ENCODE measurements around the gene CREB5.
"Not testable (repeated sequence)": the region's sequence is repeated elsewhere in the genome, so short reads cannot be mapped to it uniquely, and the experiment has no call there.

Gene CREB5

DNA sequence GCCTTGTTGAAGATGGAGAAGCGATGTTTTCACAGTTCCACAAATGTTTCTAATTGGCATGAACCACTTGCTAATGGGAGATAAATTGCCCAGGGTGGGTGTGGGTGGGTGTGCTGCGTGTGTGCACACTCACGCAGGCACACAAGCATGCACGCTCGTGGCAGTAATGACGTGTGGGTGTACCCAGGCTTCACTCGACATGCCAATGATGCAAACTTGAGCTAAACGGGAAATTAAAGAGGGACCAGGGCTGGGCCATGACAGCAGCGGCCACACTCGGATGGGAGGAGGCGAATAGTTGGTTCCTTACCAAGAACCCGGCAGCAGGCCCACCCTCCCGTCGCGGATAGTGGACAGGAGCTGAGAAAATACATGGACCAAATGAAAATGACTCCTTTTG is 386.0 kb downstream of the CREB5 start:
- no peak for DNase-seq

DNA sequence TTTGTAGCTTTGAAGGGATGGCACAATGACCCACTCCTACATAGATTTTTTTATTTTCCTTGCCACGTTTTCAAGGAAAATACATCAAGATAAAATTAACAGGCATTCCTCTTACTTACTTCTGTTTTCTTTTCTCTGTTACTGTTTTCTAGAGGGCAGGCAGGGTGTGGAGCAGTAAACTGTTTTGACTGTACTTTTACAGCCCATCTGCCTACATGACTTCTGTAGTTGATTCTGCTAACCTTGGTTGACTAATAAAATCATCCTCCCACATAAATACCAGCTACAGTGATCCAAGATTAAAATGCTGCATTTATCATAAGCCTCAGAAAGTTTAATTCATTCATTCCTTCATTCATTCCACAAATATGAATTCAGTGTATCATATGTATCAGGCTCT is 387.3 kb downstream of the CREB5 start:
- DNase-seq: no peak

DNA sequence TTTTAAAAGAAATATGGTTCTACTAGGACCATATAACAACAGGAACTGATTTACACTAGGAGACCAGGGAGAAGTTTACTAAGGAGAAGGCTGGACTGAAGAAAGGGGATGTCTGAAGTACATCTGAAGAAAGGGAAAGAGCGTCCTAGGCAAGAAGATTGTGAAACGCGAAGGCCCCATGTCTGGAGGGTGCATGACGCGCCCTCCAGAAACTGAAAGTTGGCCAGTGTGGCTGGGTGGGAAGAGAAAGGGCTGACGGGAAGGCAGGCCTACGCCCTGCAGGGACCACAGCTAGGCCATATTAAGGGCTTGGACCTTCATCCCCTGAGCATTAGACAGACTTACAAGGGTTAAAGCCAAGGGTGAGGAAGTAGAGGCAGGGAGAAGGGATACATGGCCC is 387.8 kb downstream of the CREB5 start:
- DNase-seq: no peak

DNA sequence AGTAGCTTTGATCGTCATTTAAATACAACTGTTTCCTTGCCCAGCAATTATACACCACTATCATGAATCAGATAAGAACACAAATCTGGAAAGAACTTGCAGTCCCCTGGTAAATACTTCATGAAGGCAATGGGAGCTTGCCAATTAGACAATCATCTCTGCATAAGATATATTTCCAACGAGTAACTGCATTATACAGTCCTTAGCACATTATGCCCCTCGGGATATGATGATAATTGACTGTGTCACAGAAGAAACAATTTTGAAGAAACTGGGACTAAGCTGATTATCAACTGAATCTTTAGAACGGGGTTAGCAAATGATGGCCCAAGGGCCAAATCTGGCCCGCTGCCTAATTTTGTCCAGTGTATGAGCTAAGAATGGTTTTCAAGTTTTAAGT is 390.1 kb downstream of the CREB5 start:
- DNase-seq: peak; percentile 56

DNA sequence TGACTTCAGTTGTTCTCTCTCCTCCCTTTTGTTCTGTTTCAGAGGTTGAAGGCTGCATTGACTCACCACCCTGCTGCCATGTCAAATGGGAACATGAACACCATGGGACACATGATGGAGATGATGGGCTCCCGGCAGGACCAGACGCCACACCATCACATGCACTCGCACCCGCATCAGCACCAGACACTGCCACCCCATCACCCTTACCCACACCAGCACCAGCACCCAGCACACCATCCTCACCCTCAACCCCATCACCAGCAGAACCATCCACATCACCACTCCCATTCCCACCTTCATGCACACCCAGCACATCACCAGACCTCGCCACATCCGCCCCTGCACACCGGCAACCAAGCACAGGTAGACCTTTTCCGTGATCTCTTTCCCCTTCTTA is 391.8 kb downstream of the CREB5 start:
- DNase-seq: no peak

DNA sequence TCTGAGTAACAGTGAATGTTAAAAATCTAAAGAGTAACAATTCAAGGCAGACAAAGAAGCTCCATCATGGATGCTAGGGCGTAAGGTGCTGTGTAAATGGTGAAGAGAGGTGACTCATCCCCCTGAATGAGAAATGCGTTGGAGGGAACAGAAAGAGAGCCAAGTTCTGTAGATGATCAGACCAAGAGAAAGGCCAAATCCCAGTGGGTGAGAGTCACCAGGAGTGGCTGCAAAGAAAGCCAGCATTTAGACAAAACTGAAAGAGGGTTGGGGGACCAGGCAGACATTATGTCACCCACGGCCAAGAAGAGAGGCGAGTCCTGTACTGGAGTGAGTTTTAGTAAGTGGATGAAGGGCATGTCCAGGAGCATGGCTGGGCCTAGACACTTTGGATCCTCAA is 392.7 kb downstream of the CREB5 start:
- peak; percentile 93 for DNase-seq

DNA sequence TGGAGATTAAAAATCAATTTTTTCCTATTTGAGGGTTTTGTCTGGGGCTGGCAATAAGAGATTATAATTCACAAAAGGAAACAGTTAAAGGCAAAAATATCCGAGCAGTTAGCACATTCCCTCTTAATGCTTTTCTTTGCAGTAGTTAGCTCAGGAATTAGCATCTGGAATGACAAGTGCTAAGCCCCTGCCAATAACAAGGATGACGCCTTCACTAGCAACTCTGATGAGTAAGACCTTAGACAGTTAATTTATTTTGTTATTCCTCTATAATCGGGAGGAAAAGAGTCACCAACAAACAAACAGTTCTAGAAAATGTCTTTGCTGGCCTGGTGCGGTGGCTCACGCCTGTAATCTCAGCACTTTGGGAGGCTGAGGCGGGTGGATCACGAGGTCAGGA is 394.5 kb downstream of the CREB5 start:
- DNase-seq: peak; percentile 83

DNA sequence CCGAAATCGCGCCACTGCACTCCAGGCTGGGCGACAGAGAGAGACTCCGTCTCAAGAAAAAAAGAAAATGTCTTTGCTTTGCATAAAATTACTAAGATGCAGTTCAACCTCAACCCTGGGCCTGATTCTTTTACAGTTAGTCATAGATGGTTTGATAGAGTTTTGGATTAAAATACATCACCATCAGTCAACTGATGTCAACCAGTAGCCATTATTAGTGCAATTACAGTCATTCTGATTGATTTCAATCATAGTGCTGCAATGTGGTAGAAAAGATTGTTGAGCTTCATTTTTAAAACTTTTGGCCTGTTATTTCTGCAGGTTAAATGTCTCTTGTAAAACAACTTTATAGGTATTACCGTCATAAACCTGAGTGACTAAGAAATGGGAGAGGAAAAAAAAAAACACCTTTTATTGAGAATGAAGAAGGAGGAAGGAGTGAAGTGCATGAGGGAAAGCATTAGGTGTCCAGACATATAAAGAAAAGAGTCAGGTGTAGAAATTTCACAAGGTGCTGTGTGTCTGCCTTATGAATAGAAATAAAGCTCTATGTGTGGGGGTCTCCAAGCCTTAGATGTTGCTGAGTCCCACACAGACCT is 395.2 kb downstream of the CREB5 start:
- peak; percentile 67 for DNase-seq

DNA sequence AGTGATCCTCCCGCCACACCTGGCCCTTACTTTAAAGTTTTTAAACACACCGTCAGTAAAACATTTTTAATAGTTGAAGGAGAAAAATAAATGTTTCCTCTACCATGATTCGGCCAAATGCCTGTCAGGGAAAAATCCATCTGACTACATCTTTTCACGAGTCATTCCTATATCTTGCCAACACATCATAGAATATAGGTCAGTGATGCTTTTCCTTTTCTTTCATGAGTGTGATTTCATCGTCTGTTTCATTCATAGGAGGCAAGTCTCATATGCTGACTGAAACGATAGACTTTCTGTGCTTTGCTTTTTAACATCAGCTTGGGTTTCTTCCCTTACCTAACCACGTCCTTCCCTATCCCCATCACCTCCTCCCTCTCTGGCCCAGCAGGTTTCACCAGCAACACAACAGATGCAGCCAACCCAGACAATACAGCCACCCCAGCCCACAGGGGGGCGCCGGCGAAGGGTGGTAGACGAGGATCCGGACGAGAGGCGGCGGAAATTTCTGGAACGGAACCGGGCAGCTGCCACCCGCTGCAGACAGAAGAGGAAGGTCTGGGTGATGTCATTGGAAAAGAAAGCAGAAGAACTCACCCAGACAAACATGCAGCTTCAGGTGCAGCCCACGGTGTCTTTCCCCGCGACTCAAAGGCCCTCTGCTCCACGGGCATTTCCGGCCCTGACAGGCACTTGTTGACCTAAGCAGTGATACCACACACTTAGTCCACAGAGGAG is 396.6 kb downstream of the CREB5 start:
- peak; percentile 78 for DNase-seq

DNA sequence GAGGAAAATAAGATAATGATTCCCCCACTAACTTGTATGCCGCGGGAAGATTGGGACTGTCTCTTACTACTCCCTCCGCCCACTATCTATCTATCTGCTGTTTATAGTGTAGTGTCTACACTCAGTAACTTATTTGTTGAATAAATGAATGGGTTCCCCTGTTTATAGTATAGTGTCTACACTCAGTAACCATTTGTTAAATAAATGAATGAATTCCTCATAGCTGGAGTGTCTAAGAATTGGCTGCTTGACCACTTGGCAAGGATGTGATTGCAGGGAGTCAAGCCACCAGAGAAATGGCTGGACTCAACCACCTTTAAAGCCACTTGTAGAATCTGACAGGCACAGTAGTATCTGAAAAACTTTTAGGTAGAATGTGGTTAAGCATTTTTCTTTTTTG is 398.7 kb downstream of the CREB5 start:
- DNase-seq: no peak

DNA sequence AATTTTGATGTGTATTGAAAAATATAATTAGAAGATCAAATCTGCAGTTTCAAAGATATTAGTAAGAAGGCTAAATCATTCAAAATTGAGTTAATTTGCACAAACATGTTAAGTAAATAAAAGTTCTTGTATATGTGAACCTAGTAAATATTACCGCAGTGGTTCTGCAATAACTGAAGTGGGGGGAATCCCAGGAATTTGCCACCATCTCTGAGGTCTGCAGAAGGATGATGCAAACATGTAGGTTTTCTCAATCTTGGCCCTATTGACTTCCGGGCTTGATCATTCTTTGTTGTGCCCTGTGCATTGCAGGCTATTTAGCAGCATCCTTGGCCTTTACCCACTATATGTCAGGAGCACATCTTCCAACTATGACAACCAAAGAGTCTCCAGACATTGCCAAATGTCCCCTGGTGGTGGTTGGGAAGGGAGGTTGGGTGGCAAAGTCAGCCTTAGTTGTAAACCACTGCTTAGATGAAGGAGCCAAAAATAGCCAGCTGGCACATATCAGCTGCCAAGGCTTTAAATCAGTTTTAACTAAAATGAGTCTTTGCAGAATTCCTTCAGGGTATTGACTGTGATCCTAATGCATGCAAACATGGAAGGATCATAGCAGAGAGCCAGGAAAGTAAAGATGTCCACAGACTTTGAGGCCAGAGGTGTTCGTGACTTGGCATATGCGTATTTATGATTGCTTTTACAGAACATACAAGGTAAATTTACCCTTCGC is 399.5 kb downstream of the CREB5 start:
- no peak for DNase-seq

DNA sequence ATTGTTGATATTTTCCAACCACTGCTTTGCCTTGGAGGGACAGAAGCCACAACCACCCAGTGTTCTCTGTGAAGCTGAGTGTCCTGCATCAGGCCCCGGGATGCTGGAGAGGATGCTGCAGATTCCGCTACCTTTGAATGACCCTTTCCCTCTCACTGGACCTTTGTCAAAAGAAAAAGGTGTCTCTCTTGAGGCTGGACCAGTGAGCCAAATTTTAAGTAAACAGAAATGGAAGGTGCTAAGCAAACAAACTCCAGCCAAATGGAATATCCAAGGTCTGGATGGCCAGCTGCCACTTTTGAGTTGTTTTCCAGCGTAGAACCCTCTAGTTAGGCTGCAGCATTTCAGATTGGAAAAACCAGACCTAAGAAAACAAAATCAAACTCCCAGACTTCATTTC is 400.3 kb downstream of the CREB5 start:
- DNase-seq: no peak

DNA sequence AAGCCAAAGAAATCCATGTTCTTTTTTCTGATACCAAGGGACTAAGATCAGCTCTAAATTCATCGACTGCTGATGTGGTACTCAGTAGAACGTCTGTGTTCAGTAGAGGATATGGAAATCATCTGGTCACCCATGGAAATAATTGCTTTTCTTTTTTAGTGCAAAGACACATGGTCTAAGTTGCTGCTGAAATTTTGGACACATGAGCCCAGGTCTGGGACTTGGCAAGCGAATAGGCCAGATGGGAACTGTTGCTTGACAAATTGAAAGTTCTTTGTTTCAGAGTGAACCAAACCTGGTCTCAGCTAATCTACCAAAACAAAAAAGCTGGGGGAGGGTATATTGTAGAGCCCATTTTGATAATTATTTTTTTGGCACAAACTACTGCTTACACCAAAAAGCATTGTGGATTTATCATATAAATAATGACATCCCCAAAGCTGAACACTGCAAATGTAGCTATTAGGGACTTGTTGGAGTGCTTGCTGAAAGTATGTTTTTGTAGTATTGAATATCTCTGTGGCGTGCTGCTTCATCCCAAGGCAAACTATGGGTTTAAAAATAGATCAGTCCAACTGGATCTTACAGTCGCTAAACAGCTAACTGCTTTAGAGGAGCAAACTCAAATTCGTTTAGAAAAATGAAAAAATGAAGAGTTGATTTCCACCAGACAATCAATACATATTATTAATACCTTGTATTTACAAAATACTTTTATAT is 401.1 kb downstream of the CREB5 start:
- DNase-seq: no peak

DNA sequence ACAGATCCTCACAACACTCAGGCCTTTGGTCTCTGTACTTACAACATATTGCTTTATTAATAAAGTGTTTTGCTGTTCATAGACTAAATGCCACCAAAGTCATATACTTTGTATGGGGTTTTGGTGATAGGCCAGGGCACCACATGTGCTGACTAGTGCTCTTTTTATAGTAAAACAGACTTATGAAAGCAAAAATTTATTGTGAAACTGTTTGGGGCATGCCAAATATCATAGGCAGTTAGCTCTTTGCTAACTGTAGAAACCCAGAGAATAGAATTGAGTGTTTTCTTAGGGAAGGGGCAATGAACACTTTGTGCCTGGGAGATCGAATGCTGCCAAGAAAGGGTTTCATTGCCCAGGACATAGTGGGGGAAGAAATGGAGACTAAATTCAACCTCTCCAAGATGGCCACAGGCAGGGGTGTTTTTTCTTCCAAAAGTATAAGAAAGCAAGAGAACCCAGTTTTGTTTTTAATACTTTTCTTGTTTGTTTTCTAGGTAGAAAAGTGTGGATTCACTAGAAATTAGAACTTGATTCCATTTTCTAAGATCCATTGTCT is 403.1 kb downstream of the CREB5 start:
- no peak for DNase-seq

DNA sequence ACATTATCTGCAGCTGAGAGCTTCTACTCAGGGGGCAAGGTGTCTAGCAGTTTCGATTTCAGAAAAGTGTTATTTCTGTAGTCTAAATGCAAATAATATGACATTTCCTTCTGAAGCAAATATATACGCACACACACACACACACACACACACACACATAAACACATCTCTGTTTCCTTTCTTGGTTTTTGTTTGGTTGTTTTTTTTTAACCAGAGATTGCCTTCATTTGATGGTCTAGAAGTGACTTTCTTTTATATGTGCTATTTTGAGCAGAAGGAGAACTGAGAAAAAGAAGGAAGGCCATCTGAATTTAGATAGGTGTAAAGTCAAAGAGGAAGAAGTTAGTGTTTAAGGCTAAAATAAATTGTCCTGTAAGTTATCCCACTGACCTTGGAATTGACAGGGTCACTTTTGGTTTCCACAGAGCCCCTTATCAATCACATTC is 403.6 kb downstream of the CREB5 start:
- no peak for DNase-seq

DNA sequence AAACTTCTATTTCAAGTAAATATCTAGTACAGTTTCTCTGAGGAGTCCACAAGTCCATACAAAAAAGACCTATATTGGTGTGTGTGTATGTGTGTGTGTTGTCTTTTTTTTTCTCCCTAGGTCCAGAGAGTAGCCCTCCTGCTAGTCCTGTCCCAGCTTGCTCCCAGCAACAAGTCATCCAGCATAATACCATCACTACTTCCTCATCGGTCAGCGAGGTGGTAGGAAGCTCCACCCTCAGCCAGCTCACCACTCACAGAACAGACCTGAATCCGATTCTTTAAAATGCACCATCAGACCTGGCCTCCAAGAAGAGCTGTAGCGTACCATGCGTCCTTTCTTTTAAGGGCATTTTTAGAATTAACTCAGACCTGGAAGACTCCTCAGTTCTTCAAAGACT is 406.7 kb downstream of the CREB5 start:
- no peak for DNase-seq

DNA sequence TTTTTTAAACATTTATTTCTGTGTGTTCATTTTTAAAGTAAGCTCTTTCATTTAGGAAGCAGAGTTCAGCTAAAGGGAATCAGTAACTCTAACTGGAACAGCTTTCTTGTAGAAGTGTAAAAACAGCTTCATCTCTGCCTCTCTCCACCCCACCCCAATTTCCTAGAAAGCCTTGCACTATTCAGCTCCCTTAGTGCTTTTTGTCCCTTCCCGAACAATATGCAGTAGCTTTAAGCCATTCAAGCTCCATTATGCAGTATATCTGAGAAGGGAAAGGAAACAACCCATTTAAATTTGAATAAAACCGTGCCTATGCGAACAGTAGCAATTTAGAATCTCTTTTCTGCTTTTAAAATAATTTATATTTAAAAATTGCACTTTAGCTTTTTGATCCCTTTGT is 411.3 kb downstream of the CREB5 start:
- no peak for DNase-seq

DNA sequence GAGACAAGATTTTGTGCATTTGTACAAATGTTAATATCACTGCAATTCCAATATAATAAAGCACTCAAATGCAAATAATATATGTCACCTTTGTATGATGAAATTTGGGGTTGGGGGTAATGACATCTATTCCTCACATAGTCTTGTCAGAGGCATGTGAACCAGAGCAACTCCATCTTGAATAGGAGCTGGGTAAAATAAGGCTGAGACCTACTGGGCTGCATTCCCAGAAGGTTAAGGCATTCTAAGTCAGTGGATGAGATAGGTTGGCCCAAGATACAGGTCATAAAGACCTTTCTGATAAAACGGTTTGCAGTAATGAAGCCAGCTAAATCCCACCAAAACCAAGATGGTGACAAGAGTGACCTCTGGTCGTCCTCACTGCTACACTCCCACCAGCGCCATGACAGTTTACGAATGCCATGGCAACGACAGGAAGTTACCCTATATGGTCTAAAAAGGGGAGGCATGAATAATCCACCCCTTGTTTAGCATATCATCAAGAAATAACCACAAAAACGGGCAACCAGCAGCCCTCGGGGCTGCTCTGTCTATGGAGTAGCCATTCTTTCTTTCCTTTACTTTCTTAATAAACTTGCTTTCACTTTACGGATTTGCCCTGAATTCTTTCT is 413.6 kb downstream of the CREB5 start:
- not testable (repeated sequence) for DNase-seq

DNA sequence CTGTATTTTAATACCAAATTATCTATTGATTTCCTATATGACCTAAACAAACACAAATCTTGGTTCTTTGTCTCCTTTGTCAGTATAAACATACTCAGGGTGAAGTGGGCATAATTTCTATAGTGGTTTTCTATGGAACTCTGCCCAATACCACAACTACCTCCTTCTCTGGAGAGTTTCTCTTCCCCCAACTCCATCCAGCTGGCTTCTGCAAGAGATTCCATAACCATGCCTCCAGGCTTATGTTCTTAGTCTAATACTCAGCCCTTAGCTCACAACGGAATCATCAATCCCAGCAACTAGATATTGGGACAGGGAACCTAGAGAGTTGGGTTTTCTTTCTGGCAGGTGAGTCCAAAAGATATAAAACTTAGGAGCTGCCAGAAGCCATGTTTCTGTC is 418.5 kb downstream of the CREB5 start:
- no peak for DNase-seq

DNA sequence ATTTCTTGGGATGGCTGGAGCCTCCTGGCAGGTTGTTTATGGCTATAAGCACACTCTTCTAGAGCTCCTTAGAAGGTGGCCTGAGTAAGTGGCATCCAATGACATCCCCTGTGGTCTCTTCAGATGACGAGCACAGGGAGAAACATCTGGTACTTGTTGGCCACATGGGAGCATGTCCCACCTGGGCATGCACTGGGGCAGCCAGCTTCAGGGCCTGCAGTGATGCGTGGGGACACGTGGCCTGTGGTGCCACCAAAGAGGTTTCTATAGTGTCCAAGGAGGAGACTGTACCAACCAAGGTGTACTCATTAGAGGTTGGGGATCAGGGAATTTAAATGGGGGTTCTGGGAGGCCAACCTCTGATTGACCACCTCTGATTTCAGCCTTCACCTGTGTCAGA is 420.4 kb downstream of the CREB5 start:
- DNase-seq: no peak

DNA sequence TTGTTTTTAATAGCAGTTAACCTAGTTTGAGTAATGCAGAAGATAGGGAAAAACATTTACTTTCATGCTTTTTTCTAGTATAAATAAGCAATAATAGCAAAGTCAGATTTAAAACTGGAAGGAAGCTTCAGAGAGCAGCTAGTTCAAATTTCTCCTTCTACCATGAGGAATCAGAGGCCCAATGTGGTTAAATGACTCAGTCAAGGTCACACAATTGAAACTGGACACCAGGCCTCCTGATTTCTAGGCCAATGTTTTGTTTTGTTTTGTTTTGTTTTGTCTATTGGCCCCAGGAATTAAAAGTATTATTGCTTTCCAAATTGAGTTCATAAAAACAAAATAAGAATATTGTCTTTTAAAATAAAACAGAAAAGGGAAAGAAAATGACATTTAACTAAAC is 423.5 kb downstream of the CREB5 start:
- DNase-seq: no peak

DNA sequence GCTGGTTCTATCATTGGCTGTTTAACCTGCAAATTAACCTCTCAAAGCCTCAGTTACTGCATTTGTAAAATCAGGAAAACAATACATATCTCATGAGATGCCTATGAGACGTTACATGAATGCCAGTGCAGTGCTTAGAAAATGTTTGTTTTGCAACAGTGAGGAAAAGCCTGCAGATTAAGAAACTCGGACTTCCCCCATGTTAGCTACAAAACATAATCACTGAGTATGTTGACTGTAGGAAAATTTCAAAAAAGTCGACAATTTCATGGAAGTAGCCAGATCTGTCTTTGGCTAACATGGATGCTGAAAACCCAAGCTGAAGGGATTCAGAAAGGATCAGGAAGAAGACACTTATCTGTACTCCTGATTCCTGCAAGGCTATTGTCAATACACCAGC is 424.4 kb downstream of the CREB5 start:
- DNase-seq: no peak

DNA sequence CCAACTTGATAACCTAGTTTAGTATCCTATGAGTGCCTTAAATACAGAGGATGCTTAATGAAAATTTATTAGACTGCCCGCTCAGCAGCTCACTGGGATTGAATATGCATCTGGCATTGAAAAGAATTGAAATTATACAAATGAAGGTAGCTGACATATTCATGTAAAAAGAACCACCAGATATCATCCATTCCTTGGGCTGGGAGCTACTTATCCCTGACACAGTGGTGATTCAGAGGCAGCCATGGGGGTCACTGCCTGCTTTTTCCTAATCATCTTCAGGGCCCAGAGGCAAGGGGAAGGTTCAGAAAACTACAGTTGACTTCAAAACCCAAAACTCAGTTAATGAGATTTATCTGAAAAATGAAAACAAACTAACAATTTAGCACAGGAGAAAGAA is 424.9 kb downstream of the CREB5 start:
- no peak for DNase-seq

Data from fibroblast of skin of right biceps (primary cell).